T-helper 1 cell treated with Interleukin-12 subunit alpha and Interleukin-12 subunit beta and Interleukin-4 antibody, amounts not matched to agents 30 ng/mL and 1 ng/mL, for 36 hours (primary cell): Measurements from ENCODE around the gene PDPR. TPM values are rescaled to one million over a fixed set of nuclear protein-coding genes. Genes with fewer than 3 reads are reported as not detected.
"Not testable (repeated sequence)": the region's sequence is repeated elsewhere in the genome, so short reads cannot be mapped to it uniquely, and the experiment has no call there.

ENCODE experiments used
- intact Hi-C: fragments of 100-400 bp; cut with micrococcal nuclease; formaldehyde crosslinking; loops from one replicate; pipeline ENCODE4 v1.15.1; 2024
- total RNA-seq: library from RNA; stranded (reverse); gene quantifications from 2 replicates; pipeline ENCODE4 v1.2.3, GENCODE V29; 2022

PDPR gene
- total RNA-seq, 1 donor from 2014 or later = 40.5 TPM

GRCh38 chr16:70127706-70128105 is 13.6 kb downstream of the PDPR start:
- intact Hi-C loops = not testable (repeated sequence)

- intact Hi-C loops = not testable (repeated sequence)
These were observed 14.7 kb downstream of the PDPR start for GRCh38 chr16:70128844-70129243.

- intact Hi-C loops = not testable (repeated sequence)
These were observed 21.7 kb downstream of the PDPR start for GRCh38 chr16:70135796-70136195.

- intact Hi-C loops = not testable (repeated sequence)
These were observed 22.5 kb downstream of the PDPR start for GRCh38 chr16:70136595-70136994.

GRCh38 chr16:70142739-70143138 is 28.6 kb downstream of the PDPR start:
- intact Hi-C loops = not testable (repeated sequence)

- intact Hi-C loops = not testable (repeated sequence)
These were observed 29.2 kb downstream of the PDPR start for GRCh38 chr16:70143231-70143895.

- intact Hi-C loops = not testable (repeated sequence)
These were observed 33.7 kb downstream of the PDPR start for GRCh38 chr16:70147853-70148252.

GRCh38 chr16:70148453-70148852 is 34.3 kb downstream of the PDPR start:
- intact Hi-C loops = not testable (repeated sequence)

GRCh38 chr16:70149296-70149695 is 35.2 kb downstream of the PDPR start:
- intact Hi-C loops = not testable (repeated sequence)

GRCh38 chr16:70151391-70151790 is 37.3 kb downstream of the PDPR start:
- intact Hi-C loops = no loop called here

GRCh38 chr16:70151941-70152509 is 37.9 kb downstream of the PDPR start:
- intact Hi-C loops = no loop called here

GRCh38 chr16:70152578-70153302 is 38.6 kb downstream of the PDPR start:
- intact Hi-C loops = no loop called here

- intact Hi-C loops = not testable (repeated sequence)
These were observed 40.6 kb downstream of the PDPR start for GRCh38 chr16:70154736-70155135.

GRCh38 chr16:70156207-70156978 is 42.3 kb downstream of the PDPR start:
- intact Hi-C loops = no loop called here

- intact Hi-C loops = no loop called here
These were observed 43.0 kb downstream of the PDPR start for GRCh38 chr16:70157105-70157476.

GRCh38 chr16:70157477-70158260 is 43.5 kb downstream of the PDPR start:
- intact Hi-C loops = no loop called here

GRCh38 chr16:70158261-70158939 is 44.3 kb downstream of the PDPR start:
- intact Hi-C loops = no loop called here

- intact Hi-C loops = no loop called here
These were observed 45.5 kb downstream of the PDPR start for GRCh38 chr16:70159355-70160348.

- intact Hi-C loops = no loop called here
These were observed 46.3 kb downstream of the PDPR start for GRCh38 chr16:70160388-70160787.
